Astrocyte (in vitro differentiated cells and primary cell): ENCODE data around the gene NRTN.

Source experiments
- EZH2 ChIP-seq: IDR thresholded peaks from 2 replicates; pipeline ENCODE4 v1.6.1; 2012; ENCODE audit warnings: mild to moderate bottlenecking, low read length, inconsistent platforms; ENCODE audit not compliant: insufficient read depth
- TF ChIP-seq, protein P1 (sequence below): IDR thresholded peaks from 2 replicates; pipeline ENCODE4 v1.5.1; 2011; ENCODE audit warnings: low read depth, mild to moderate bottlenecking, inconsistent platforms, low read length, moderate library complexity; ENCODE audit not compliant: insufficient read depth

GRCh38 chr19:5825178-5825577 is 20.3 kb downstream of the NRTN start:
- TF ChIP-seq, protein P1, sequence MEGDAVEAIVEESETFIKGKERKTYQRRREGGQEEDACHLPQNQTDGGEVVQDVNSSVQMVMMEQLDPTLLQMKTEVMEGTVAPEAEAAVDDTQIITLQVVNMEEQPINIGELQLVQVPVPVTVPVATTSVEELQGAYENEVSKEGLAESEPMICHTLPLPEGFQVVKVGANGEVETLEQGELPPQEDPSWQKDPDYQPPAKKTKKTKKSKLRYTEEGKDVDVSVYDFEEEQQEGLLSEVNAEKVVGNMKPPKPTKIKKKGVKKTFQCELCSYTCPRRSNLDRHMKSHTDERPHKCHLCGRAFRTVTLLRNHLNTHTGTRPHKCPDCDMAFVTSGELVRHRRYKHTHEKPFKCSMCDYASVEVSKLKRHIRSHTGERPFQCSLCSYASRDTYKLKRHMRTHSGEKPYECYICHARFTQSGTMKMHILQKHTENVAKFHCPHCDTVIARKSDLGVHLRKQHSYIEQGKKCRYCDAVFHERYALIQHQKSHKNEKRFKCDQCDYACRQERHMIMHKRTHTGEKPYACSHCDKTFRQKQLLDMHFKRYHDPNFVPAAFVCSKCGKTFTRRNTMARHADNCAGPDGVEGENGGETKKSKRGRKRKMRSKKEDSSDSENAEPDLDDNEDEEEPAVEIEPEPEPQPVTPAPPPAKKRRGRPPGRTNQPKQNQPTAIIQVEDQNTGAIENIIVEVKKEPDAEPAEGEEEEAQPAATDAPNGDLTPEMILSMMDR: no peak
- TF ChIP-seq EZH2: no peak
